ENCODE results near the gene ATP9B. TPM values are rescaled to one million over a fixed set of nuclear protein-coding genes. Genes with fewer than 3 reads are reported as not detected.

The ATP9B gene
- total and polyA plus RNA-seq, 4 donors = 7.1 to 31.4 (median 15.5) TPM

- no peaks in the 10 kb centered on the region for H3K27me3 ChIP-seq (ENCODE audit: control insufficient read depth in 4 of 4, insufficient read depth in 4 of 4, low read length in 3 of 4)
- no peak overlapping the region for H3K27ac ChIP-seq (ENCODE audit: low read depth in 1 of 2, low read length in 2 of 2)
- peaks cover 0 to 3% (median 0%) of the 10 kb centered on the region in 4 donors for H3K4me1 ChIP-seq (ENCODE audit: control insufficient read depth in 4 of 4, insufficient read depth in 4 of 4, low read length in 3 of 4)
- TF ChIP-seq TAF1 (conservative IDR thresholded peaks at IDR 0.05) (no peak), SP1 (IDR thresholded peaks at IDR 0.05) (no peak), RAD21 (IDR thresholded peaks at IDR 0.05) (no peak)
- H3K9me3 ChIP-seq (ENCODE audit: control insufficient read depth in 4 of 4, low read length in 3 of 4) = no peaks in the 10 kb centered on the region
- WGBS = 91% methylated on average over 24 of the region's 24 CpGs
- H3K4me3 ChIP-seq (ENCODE audit: low read depth in 1 of 3, low read length in 3 of 3) = no peak overlapping the region
- peaks cover 0 to 6% (median 0%) of the 10 kb centered on the region in 4 donors for H3K36me3 ChIP-seq (ENCODE audit: control insufficient read depth in 4 of 4, insufficient read depth in 3 of 4, low read depth in 1 of 4, low read length in 3 of 4)
- DNase-seq (ENCODE audit: low spot score) = no peak
- H3K9ac ChIP-seq (ENCODE audit: low read depth in 1 of 2, low read length in 2 of 2) = no peak overlapping the region
Observed at GRCh38 chr18:79416022-79416676, 347.0 kb downstream of the ATP9B start.

- H3K9ac ChIP-seq (ENCODE audit: low read depth in 1 of 2, low read length in 2 of 2) = no peak overlapping the region
- TF ChIP-seq YY1 (IDR thresholded peaks at IDR 0.05) (no peak), ZBTB33 (IDR thresholded peaks at IDR 0.05) (no peak), RAD21 (IDR thresholded peaks at IDR 0.05) (no peak), ATF3 (IDR thresholded peaks at IDR 0.05) (no peak), SP1 (IDR thresholded peaks at IDR 0.05) (no peak), TAF1 (conservative IDR thresholded peaks at IDR 0.05) (no peak), HNF4A (conservative IDR thresholded peaks at IDR 0.05) (no peak), RXRA (IDR thresholded peaks at IDR 0.05) (no peak), GABPA (IDR thresholded peaks at IDR 0.05 in 1 of 2, conservative IDR thresholded peaks at IDR 0.05 in 1 of 2) (no peak)
- no peak for DNase-seq (ENCODE audit: low spot score)
- WGBS = 88% methylated on average over 12 of the region's 12 CpGs
- no peaks in the 10 kb centered on the region for H3K27me3 ChIP-seq (ENCODE audit: control insufficient read depth in 4 of 4, insufficient read depth in 4 of 4, low read length in 3 of 4)
- H3K4me1 ChIP-seq (ENCODE audit: control insufficient read depth in 4 of 4, insufficient read depth in 4 of 4, low read length in 3 of 4) = peaks cover 0 to 3% (median 0%) of the 10 kb centered on the region in 4 donors
- no peak overlapping the region for H3K4me3 ChIP-seq (ENCODE audit: low read depth in 1 of 3, low read length in 3 of 3)
- no peaks in the 10 kb centered on the region for H3K9me3 ChIP-seq (ENCODE audit: control insufficient read depth in 4 of 4, low read length in 3 of 4)
- no peak overlapping the region for H3K27ac ChIP-seq (ENCODE audit: low read depth in 1 of 2, low read length in 2 of 2)
- peaks cover 0 to 6% (median 0%) of the 10 kb centered on the region in 4 donors for H3K36me3 ChIP-seq (ENCODE audit: control insufficient read depth in 4 of 4, insufficient read depth in 3 of 4, low read depth in 1 of 4, low read length in 3 of 4)
Observed at GRCh38 chr18:79416677-79417052, 347.5 kb downstream of the ATP9B start.

- no peak for DNase-seq (ENCODE audit: low spot score)
- H3K9ac ChIP-seq (ENCODE audit: low read depth in 1 of 2, low read length in 2 of 2) = no peak overlapping the region
- H3K4me3 ChIP-seq (ENCODE audit: low read depth in 1 of 3, low read length in 3 of 3) = no peak overlapping the region
- 95% methylated on average over 19 of the region's 19 CpGs for WGBS
- no peaks in the 10 kb centered on the region for H3K9me3 ChIP-seq (ENCODE audit: control insufficient read depth in 4 of 4, low read length in 3 of 4)
- no peaks in the 10 kb centered on the region for H3K36me3 ChIP-seq (ENCODE audit: control insufficient read depth in 4 of 4, insufficient read depth in 3 of 4, low read depth in 1 of 4, low read length in 3 of 4)
- H3K4me1 ChIP-seq (ENCODE audit: control insufficient read depth in 4 of 4, insufficient read depth in 4 of 4, low read length in 3 of 4) = no peaks in the 10 kb centered on the region
- no peak overlapping the region for H3K27ac ChIP-seq (ENCODE audit: low read depth in 1 of 2, low read length in 2 of 2)
- no peaks in the 10 kb centered on the region for H3K27me3 ChIP-seq (ENCODE audit: control insufficient read depth in 4 of 4, insufficient read depth in 4 of 4, low read length in 3 of 4)
- TF ChIP-seq ZBTB33 (IDR thresholded peaks at IDR 0.05) = no peak
- TF ChIP-seq MAX (IDR thresholded peaks at IDR 0.05) = no peak
- no peak for TF ChIP-seq GABPA (IDR thresholded peaks at IDR 0.05 in 1 of 2, conservative IDR thresholded peaks at IDR 0.05 in 1 of 2)
- TF ChIP-seq JUND (IDR thresholded peaks at IDR 0.05) = no peak
- TF ChIP-seq ATF3 (IDR thresholded peaks at IDR 0.05) = no peak
- no peak for TF ChIP-seq FOXA1 (IDR thresholded peaks at IDR 0.05)
- no peak for TF ChIP-seq EGR1 (IDR thresholded peaks at IDR 0.05; ENCODE audit: low read depth in 2 of 2)
- no peak for TF ChIP-seq FOXA2 (IDR thresholded peaks at IDR 0.05)
- no peak for TF ChIP-seq NR2F2 (IDR thresholded peaks at IDR 0.05)
- TF ChIP-seq RXRA (IDR thresholded peaks at IDR 0.05) = no peak
- TF ChIP-seq YY1 (IDR thresholded peaks at IDR 0.05) = no peak
- TF ChIP-seq SP1 (IDR thresholded peaks at IDR 0.05) = no peak
- no peak for TF ChIP-seq TAF1 (conservative IDR thresholded peaks at IDR 0.05)
- no peak for TF ChIP-seq REST (IDR thresholded peaks at IDR 0.05)
- no peak for TF ChIP-seq HNF4G (IDR thresholded peaks at IDR 0.05)
Observed at GRCh38 chr18:79418236-79418635, 349.0 kb downstream of the ATP9B start.

Data from liver (tissue), 9 donors.